D341Med (cell line): Measurements from ENCODE around the gene HOMER3.

Experiments
- DNase-seq: peaks from one replicate; pipeline ENCODE4 v3.0.0; 2012; ENCODE audit warnings: low spot score

Gene HOMER3

DNA sequence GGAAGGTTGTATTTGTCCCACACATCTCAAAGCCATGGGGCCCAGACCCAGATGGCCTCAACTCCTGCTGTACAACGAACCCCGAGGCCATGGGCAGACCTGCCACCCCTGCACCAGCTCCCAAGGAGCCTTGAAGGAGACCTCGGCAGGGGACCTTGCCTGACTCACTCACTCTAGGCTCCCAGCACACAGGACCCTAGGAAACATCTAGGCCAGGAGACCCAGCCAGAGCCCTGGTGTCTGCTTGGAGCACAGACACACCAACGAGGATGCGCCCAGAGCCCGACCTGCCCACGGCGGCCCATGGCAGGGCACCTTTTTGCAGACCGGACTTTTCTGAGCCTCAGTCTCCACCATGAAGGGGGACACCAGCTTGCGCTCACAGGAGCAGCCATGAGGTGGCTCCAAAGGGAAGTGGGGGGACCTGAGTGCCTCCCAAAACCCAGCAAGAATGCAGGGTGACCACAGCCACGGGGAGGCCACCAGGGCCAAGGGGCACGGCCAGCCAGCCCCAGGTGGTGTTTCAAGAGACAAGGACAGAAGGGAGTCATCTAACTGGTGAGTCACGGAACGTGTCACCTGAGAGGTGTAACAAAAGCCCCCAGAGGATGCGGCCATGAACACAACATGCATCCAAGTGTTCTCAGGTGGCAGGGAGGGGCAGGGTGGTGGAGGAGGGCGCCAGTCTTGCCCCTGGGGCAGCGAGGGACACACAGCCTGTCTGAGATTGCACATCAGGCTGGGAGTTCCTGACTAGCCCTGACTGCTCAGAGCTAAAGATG lies 40.1 kb downstream of the HOMER3 start:
- DNase-seq = no peak

DNA sequence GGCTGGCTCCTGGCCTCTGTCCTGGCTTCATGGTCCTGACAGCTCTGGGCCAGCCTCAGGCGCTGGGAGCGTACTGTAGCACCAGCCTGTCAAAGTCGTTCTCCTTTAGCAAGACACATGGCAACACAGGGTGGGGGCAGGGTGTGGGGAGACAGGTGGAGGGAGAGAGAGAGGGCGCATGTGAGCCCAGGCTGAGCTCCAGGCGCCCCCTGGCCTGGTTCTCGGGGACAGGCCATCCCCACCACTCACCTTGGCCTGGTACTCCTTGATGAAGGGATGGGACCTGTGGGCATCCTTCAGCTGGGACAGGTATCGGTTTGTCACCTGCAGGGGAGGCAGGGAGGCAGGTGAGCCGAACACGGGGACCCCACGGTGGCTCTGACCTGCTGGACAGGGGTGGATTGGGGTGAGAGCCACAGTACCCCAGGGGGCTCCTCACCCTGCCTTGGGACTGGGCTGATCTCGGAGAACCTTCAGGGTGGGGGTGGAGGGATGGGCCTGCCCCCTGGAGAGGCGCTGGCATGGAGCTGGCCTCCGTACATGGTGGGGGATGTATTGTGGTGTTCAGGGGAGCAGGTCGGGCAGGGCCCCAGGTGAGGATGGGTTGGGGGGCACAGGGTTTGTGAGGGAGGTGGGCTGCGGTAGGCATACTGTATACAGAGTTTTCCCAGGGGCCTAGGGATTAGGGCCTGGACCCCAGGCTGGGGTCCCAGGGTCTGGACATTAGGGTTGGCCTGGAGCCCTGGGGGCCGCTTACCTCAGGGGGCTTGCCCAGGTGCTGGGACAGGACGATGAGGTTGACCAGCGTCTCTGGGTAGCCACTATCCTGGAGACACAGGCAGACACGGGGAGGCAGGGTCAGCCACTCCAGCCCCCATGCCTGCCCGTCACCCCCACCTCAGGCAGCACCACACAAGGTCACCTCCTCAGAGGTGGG lies 41.1 kb downstream of the HOMER3 start:
- no peak for DNase-seq

DNA sequence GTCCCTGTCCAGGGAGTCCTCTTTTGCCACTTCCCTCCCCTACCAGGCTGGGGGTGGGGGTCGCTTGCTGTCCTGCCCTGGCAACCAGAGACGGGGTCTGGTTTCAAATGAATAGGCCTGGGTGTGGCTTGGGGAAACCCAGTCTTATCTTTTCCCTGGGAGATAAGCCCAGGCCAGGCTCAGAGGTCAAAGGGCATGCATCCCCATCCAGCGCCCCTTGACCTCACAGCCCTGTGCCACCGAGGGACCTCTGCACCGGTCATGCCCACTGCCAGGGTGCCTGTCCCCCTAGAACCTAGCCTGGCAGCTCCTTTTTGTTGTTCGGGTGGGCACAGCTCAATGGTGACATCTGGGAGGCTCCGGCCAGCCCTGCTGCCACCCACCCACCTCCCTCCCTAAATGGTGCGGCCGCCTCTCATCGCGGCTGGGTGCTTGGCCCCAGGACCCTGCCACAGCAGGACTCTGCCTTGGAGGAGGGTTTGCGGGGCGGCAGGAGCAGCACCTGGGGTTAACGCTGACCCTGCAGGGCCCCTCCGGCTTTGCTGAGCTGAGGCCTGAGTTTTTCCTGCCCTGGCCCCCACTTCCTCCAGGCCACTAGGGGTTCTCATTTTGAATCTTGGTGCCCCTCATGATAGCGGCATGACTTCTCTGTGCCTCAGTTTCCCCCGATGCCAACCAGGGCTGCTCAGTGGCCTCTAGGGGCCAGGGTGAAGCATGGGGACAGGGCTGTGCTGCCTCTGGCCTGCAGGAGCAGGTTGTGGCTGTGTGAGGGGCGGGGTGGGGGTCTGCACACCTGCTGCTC lies 42.2 kb downstream of the HOMER3 start:
- DNase-seq = no peak

DNA sequence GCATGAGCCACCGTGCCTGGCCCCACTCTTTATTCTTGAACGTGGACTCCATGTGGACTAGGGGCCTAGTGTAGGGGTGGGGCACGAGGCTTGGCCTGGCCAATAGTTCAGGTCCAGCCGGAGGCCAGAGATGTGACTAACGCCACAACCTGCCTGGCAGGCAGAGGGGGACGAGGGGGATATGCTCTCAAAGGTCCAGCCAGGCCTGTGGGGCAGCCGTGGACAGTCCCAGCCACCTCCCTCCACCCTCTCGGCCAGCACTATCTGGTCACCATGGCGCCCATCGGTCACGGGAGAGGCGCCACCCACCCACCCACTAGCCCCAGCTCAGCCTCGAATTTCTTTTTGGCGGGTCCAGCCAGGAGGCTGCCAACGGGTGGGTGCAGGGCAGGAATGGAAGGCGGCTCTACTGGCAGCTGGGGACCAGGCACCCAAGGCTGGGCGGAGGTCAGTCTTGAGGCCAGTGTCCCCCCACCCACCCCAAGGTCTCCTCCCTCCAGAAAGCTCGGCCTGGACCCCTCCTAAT lies 42.9 kb downstream of the HOMER3 start:
- DNase-seq = no peak

DNA sequence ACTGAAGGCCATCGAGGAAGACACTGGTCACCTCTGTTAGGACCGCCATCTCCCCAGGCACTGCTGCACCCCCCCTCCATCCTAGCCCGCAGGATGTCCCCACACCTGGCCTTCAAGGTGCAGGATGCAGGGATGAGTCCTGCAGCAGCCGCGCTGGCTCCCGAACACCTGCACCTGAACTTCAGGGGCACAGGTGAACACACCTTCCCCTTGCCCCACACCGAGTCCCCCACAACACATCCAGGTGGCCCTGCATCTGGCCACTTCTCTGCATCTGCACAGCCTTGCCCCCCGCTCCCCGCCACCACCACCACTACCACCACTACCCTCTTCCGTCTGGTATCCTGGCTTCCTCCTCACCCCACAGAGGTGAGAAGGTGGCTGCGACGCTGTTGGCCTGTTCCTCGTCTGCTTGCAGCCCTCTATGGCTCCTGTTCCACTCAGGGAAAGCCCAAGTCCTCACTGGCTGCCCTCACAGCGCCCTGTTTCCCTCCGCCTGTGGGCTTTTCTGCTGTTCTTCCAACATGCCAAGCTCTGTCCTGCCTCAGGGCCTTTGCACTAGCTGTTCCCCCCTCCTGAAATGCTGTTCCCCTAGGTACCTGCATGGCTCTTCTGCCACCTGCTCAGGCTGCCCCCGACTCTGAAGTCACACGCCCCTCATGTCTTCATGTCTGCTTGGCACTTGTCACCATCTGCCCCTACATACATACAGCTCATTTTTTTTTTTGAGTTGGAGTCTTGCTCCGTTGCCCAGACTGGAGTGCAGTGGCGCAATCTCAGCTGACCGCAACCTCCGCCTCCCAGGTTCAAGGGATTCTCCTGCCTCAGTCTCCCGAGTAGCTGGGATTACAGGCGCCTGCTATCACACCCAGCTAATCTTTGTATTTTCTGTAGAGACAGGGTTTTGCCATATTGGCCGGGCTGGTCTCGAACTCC lies 43.7 kb downstream of the HOMER3 start:
- no peak for DNase-seq

DNA sequence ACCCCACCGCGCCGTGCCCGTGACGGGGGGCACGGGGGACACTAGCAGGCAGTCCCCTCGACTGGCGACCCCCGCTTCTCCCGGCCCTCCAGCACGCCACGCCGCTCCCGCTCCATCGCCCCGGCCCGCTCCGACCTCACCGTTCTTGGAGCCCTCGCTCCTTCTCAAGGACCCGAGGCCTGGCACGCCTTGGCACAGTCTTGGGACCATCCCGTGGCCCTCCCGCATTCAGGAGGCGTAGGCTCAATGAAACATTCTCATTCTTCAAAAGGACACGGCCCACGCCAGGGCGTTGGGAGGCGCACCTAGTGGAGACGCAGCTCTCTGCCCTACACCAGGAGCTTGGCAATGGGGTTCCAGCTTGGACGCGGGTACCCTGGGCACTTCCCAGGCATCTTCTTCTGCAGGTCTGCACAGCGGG lies 44.6 kb downstream of the HOMER3 start:
- DNase-seq = peak; percentile 69

DNA sequence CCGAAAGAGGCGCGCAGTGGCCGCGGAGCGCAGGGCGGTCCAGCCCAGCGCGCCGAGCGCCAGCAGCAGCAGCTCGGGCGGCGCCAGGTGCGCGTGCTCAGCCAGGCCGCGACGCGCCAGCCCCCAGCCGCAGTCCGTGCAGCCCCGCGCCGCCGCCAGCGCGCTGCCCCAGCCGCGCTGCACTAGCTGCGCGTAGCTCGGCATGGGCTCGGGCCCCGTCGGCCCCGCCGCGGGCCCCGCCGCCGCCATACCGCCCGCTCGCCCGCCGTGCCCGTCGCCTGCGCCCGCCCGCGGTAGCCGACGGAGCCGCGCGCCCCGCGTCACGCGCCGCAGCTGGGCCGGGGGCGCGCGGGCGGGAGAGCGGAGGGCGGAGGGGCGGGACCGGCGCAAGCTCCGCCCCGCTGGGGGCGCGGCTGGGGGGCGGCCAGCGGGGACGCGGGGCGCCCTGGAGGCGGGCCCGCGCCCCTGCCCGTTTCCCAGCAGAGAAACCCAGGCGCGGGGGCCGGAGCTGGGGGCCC lies 45.1 kb downstream of the HOMER3 start, which contains the start of gene CERS1:
TSS of gene CERS1 (minus strand) at position 335 of the 518 bp plus-strand sequence. CDS start at position 249, 86 bp downstream.
- DNase-seq = peak; percentile 96

DNA sequence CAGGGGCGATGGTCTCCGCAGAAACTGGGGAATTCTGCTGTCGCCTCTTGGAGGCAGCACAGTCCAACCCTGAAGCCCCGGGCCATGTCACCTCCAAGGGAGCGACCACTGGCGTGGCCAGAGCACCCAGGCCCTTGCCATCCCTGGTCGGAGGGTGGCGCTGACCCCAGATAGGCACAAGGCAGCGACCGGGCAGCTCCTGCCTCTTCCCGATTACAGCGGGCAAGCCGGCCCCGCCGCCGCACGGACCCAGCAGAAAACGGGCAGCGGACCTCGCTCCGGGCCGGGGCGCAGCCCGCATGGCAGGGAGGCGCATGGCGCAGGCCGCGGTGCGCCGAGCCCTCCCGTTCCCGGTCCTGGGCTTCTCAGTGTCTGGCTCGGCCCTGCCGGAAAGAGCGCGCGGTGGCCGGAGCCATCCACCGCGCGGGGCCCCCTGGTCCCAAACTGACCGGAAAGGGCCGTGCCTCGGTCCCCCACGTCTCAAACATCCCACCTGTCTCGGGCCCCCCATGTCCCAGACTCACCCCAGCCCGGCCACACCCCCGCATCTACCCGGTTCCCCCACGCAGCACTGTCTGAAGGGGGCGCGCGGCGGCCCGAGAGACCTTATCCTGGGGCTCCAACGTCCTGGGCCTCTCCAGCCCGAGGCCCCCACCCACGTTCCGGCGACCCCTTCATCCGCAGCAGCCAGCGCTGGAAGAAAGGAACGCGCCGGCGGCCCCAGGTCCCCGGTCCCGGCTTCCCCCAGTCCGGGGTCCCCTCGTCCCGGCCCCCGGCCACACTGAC lies 45.8 kb downstream of the HOMER3 start:
- DNase-seq = peak; percentile 80

DNA sequence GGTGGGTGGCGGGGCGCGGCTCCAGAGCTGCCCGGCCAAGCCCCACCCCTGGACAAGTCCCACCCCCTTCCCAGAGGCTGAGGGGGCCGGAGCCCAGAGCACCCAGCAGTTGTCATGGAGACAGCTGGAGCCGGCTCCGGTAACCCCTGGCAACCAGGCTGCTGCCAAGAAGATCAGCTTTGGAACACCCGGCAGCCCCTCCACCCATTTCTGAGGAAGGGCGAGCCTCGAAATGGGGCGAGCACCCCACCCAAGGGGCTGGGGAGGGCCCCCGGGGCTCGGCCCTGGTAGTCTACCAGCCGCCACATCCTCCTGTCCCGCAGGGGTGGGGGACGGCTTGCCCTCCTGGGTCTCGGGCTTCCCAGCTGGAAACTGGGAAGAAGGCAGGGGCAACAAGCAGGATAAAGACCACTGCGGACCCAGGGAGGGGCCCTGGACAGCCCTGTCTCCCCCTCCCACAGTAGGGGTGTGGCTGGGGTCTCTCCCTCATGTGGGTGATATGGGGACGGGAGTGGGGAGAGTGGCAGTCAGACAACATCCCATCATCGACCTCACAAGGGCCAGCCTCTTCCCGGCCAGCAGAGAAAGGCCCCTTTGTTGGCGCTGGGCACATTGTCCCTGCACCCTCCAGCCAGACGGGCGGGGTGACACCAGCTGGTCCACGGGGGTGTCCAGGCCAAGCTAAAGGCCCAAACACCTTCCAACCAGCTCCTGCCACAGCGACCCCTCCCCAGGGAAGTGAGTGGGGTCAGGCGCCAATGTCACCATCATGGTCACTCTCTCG lies 46.6 kb downstream of the HOMER3 start:
- DNase-seq = peak; percentile 92

DNA sequence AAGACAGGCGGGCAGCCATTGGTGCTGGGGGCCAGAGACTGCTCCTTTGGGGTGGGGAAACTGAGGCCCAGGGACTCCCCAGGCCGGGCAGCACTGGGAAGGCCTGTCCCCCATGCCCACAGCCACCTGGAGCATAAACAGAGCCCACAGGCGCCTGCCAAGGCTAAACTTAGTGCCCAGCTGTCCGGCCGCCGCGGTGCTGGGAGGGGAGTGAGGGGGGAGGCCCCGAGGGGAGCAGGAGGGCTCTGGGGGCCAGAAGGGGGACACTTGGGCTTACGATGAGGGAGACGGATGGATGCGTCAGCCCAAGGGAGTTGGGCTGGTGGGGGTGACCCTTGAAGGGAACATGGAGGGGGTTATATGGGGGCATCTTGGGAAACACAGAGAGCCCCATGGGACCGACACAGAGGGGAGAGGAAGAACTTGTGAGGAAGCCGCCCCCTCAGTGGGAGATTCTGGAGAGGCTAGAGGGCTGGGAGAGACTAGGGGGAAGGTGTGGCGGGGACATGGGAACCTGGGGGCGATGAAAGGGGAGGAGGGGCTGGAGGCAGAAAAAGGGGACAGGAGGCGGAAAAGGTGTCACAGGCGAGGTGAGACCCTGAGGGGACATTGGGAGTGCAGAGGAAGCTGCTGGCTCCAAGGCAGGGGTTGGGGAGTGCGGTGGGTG lies 47.3 kb downstream of the HOMER3 start:
- DNase-seq = no peak

DNA sequence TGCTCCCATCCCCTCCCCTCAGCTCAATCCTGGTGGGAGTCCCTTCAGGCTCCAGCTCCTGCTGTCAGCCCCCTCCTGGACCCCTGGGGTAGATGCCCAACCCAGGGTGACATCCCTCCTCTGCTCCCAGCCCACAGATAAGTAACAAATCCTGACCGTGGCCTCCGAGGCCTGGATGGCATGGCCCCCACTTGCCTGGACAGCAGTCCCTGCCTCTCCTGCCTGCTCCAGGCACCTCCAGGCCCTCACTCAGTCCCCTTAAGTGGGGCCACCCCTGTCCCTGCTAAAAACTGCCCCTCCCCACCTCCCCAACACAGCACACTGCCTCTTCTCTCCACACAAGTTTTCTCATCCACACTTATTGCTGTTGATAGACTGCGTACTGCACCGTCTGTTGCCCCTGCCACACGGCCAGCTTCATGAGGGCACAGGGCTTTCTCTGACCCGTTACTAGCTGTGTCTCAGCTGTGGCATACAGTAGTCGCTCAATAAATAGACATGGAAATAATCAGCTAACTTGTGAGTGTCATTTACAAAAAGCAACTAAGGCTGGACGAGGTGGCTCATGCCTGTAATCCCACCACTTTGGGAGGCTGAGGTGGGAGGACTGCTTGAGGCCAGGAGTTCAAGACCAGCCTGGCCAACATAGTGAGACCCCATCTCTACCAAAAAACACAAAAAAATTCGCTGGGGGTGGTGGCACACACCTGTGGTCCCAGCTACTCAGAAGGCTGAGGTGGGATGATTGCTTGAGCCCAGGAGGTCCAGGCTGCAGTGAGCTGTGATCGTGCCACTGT lies 50.9 kb downstream of the HOMER3 start:
- DNase-seq = no peak

DNA sequence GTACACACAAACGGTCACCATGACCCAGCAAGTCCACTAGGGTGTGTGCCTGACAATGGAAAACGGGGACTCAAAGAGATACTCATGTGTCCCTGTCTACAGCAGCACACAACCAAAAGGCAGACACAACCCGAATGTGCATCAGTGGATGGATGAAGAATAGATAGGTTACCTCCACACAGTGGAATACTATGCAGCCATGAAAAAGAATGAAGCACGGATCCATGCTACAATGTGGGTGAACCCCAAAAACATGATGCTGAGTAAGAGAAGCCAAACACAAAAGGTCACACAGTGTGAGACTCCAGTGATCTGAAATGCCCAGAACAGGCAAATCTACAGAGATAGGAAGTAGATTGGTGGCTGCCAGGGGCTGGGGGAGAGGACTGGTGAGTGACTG lies 54.0 kb downstream of the HOMER3 start:
- DNase-seq = no peak

DNA sequence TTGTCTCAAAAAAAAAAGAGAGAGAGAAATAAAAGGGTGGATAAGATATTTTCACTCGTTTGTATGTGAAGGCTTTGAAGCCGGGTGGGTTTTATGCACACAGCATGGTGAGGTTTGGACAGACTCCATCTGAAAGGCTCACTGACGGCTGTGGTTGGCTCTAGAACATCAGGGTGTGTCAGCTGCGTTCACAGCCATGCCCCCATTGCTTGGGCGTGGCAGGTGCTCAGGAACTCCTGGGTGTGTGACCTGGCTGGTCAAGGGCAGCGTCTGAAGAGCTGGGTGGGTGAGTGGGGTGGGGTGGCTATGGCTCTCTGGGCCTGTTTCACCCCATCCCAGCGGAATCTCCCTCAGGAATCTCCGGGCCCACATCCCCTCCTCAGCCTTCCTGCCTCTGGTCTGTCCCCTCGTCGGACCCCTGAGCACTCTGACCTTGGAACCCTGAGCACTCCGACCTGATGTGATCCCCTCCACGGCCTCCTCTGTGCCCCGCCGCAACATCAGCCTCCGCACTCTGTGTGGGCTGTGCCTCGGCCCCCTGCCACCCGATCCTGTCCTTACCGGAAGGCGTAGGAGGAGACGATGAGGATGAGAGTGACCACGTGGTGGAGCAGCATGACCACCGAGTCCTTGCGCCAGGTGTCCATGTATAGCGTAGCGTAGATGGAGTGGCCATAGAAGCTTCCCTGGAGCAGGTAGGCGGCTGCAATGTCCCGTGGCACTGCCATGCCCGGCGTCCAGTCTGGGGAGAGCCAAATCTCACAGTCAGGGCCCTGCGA lies 57.3 kb downstream of the HOMER3 start:
- no peak for DNase-seq

DNA sequence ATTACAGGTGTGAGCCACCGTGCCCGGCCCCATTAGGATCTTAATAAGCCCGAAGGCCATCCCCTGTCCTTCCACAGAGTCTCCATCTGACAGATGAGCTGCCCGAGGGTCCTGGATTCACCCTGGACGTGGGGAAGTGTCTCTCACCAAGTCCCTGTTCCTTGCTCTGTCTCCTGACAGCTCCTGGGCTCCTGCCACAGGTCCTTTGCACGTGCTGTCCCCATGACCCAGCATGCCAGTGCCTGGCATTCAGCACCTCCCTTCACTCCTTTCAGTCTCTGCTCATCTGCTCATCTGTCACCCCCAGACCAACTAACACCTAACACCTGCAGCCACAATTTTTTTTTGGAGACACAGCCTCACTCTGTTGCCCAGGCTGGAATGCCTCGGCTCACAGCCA lies 59.5 kb downstream of the HOMER3 start:
- DNase-seq = no peak

DNA sequence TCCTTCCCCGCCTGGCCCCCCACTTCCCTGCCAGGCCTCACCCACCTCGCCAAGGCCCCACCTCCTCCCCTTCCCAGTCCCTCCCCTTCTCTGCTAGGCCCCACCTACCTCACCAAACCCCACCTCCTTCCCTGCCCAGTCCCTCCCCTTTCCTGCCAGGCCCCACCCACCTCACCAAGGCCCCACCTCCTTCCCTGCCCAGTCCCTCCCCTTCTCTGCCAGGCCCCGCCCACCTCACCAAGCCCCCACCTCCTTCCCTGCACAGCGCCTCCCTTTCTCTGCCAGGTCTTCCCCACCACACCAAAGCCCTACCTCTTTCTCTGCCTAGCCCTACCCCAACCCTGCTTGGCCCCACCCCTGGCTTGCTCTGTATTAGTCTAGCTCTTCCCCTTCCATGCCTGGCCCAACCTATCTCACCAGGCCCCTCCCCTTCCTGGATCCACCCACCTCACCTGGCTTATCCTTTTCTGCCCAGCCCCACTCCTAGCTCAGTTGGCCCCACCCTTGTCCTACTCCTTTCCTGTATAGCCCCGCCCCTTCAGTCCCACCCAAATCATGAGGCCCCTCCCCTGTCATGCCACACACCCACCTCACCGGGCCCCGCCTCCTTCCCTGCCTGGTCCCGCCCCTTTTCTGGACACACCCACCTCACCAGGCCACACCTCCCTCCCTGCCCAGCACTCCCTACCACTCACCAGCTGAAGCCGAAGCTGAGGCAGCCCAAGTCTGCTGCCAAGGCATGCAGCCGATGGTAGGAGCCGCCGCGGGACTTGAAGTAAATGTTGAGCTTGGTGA lies 61.2 kb downstream of the HOMER3 start:
- peak; percentile 71 for DNase-seq
